ENCODE measurements around the gene USF3.

GRCh38 chr3:113620091-113620490 is 76.4 kb downstream of the USF3 start:
- TF ChIP-seq CTCF (IDR thresholded peaks at IDR 0.05), result no peak
- TF ChIP-seq POLR2A (IDR thresholded peaks at IDR 0.05), result no peak

All from uterus (tissue), 2 donors.